Measurements from ENCODE around the gene FRMD3.

FRMD3 gene

DNA sequence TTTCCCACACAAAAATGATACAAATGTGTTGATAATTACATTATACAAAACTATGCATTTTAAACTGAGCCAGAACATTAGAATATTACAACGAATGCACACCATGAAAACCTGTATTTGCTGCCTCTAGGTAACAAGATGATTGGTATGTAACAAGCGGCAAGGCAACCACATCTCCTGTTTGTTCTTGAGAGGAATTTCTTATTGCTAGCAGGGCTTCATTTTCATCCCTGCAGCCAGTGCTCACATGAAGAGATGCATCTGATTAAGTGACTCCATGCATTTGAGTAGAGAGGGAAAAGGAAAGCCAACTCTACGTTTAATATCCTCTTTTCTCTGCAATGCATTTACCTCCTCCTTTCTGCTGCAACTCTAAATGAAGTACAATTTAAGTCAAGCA, 36.6 kb downstream of the FRMD3 start:
- no peaks in the 10 kb centered on the region for H3K36me3 ChIP-seq (ENCODE audit: control insufficient read depth, insufficient read depth, low read length)
- no peak overlapping the region for H3K27ac ChIP-seq (ENCODE audit: low read depth, low read length, severe bottlenecking)
- no peaks in the 10 kb centered on the region for H3K9me3 ChIP-seq (ENCODE audit: control insufficient read depth, low read length)
- 84% methylated on average over 2 of the region's 3 CpGs; no CpG with 5 or more reads in 1 of the 2 experiments for WGBS, 2 experiments (ENCODE audit: insufficient coverage in 2 of 2)
- no peak overlapping the region for H3K4me3 ChIP-seq (ENCODE audit: extremely low read depth, insufficient read depth, low read length, poor library complexity, severe bottlenecking)
- peaks cover 3% of the 10 kb centered on the region for H3K4me1 ChIP-seq (ENCODE audit: control insufficient read depth, insufficient read depth, low read length, poor library complexity, severe bottlenecking)

DNA sequence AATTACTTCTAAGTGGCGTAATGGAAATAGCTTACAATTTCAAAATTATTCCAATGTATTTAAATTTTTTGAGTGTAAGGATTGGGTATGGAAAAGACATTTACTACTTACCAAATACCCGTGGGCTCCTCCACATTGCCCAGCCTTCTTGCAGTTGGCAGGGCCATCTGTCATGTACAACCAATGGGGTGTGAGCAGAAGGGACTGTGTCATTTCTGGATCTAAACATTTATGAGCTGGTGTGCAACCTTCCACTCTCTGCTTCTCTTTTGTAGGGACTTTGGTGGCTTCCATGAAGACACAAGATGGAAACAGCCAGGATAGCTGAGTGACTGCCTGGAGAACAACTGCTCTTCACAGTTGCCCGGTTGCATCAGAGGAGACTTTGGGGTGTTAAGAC, 40.8 kb downstream of the FRMD3 start:
- Histone ChIP-seq H3K4me3 (ENCODE audit: extremely low read depth, insufficient read depth, low read length, poor library complexity, severe bottlenecking) (no peak overlapping the region), H3K9me3 (ENCODE audit: control insufficient read depth, low read length) (no peaks in the 10 kb centered on the region), H3K27ac (ENCODE audit: low read depth, low read length, severe bottlenecking) (no peak overlapping the region), H3K4me1 (ENCODE audit: control insufficient read depth, insufficient read depth, low read length, poor library complexity, severe bottlenecking) (peaks cover 3% of the 10 kb centered on the region), H3K36me3 (ENCODE audit: control insufficient read depth, insufficient read depth, low read length) (no peaks in the 10 kb centered on the region)
- 88% methylated on average over 1 of the region's 3 CpGs for WGBS, 2 experiments (ENCODE audit: insufficient coverage in 2 of 2)

DNA sequence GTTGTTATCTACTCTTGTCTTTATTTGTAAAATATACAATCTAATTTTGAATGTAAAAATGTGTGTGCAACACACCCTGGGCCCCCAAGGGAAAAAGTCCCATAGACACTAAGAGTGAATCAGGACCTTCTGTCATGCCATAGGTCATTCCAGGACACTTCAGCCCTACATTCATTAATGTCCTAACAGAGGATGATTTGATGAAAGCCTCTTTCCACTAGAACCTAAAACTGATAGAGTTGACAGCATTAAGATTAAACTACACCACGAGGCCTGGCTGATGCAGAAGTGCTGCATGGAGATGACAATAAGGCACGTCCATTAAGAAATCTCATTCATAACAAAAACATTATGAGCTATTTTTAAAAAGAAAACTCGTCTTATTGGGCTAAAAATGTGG, 46.2 kb downstream of the FRMD3 start:
- no peak overlapping the region for H3K4me3 ChIP-seq (ENCODE audit: extremely low read depth, insufficient read depth, low read length, poor library complexity, severe bottlenecking)
- H3K27ac ChIP-seq (ENCODE audit: low read depth, low read length, severe bottlenecking) = no peak overlapping the region
- whole genome bisulfite sequencing, 2 experiments (ENCODE audit: insufficient coverage in 2 of 2) = 92% methylated on average over 2 of the region's 3 CpGs; no CpG with 5 or more reads in 1 of the 2 experiments
- H3K36me3 ChIP-seq (ENCODE audit: control insufficient read depth, insufficient read depth, low read length) = no peaks in the 10 kb centered on the region
- H3K9me3 ChIP-seq (ENCODE audit: control insufficient read depth, low read length) = no peaks in the 10 kb centered on the region
- H3K4me1 ChIP-seq (ENCODE audit: control insufficient read depth, insufficient read depth, low read length, poor library complexity, severe bottlenecking) = no peaks in the 10 kb centered on the region

DNA sequence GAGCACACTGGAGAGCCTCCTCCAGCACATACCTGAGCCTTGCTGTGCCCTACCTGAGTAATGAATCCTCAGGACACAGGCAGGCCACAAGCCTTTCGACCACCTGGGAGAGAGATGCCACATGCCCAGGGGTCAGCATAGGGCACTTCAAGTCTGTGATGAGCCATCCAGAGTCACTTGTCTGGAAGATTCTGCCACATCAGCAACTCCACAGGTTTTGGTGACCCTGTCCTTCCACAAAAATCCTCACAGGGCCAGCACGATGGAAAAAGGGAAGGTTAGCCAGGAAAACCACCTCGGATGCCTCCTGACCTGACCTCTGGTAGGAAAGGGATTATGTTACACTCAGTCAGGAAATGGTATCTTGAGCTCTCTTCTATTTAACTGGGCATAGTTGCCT, 46.8 kb downstream of the FRMD3 start:
- no peaks in the 10 kb centered on the region for H3K36me3 ChIP-seq (ENCODE audit: control insufficient read depth, insufficient read depth, low read length)
- no peak overlapping the region for H3K4me3 ChIP-seq (ENCODE audit: extremely low read depth, insufficient read depth, low read length, poor library complexity, severe bottlenecking)
- no peak overlapping the region for H3K27ac ChIP-seq (ENCODE audit: low read depth, low read length, severe bottlenecking)
- H3K4me1 ChIP-seq (ENCODE audit: control insufficient read depth, insufficient read depth, low read length, poor library complexity, severe bottlenecking) = no peaks in the 10 kb centered on the region
- H3K9me3 ChIP-seq (ENCODE audit: control insufficient read depth, low read length) = no peaks in the 10 kb centered on the region
- 73 to 88% methylated on average over 2 to 3 of the region's 3 CpGs for WGBS, 2 experiments (ENCODE audit: insufficient coverage in 2 of 2)

DNA sequence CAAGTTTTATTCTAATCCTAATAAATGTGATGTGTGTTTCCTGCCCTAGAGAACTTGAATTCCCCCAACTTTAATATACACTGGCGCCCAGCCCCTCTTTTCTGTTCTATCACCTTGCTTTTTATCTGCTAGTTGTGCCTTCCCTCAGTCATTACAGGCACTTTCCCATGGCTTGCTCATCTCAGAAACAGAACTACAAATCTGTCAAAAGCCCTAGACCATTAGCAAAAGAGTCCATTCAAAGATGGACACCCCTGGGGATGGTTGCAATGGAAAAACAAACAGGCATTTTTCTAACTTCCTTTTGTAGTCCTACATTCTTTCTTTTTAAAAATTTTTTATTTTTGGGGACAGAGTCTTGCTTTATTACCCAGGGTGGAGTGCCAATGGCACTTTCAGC, 48.2 kb downstream of the FRMD3 start:
- Histone ChIP-seq H3K36me3 (ENCODE audit: control insufficient read depth, insufficient read depth, low read length) (no peaks in the 10 kb centered on the region), H3K9me3 (ENCODE audit: control insufficient read depth, low read length) (no peaks in the 10 kb centered on the region), H3K27ac (ENCODE audit: low read depth, low read length, severe bottlenecking) (no peak overlapping the region), H3K4me1 (ENCODE audit: control insufficient read depth, insufficient read depth, low read length, poor library complexity, severe bottlenecking) (no peaks in the 10 kb centered on the region), H3K4me3 (ENCODE audit: extremely low read depth, insufficient read depth, low read length, poor library complexity, severe bottlenecking) (no peak overlapping the region)
- 100% methylated on average over 1 of the region's 1 CpG for WGBS, 2 experiments (ENCODE audit: insufficient coverage in 2 of 2)

DNA sequence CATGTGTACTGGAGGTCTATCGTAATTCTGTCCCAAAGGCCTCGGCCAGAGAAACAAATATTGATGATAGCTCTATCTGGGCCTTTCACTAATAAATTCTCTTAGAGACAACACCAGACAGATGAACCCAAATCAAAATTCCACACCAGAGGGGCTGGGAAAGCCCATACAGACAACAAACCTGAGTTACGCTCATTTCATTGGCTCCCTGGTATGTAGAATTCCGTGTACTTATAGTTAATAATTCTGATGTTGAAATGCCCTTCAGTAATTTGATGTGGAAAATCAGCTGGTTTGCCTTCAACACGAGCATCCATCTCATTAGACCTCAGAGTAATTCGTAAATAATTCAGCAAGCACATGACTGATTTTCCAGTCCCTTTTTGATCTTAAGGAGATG, 53.2 kb downstream of the FRMD3 start:
- Histone ChIP-seq H3K4me3 (ENCODE audit: extremely low read depth, insufficient read depth, low read length, poor library complexity, severe bottlenecking) (no peak overlapping the region), H3K27ac (ENCODE audit: low read depth, low read length, severe bottlenecking) (no peak overlapping the region), H3K36me3 (ENCODE audit: control insufficient read depth, insufficient read depth, low read length) (no peaks in the 10 kb centered on the region), H3K4me1 (ENCODE audit: control insufficient read depth, insufficient read depth, low read length, poor library complexity, severe bottlenecking) (no peaks in the 10 kb centered on the region), H3K9me3 (ENCODE audit: control insufficient read depth, low read length) (peaks cover 1% of the 10 kb centered on the region)
- WGBS, 2 experiments (ENCODE audit: insufficient coverage in 2 of 2) = 76 to 87% methylated on average over 4 of the region's 6 CpGs

DNA sequence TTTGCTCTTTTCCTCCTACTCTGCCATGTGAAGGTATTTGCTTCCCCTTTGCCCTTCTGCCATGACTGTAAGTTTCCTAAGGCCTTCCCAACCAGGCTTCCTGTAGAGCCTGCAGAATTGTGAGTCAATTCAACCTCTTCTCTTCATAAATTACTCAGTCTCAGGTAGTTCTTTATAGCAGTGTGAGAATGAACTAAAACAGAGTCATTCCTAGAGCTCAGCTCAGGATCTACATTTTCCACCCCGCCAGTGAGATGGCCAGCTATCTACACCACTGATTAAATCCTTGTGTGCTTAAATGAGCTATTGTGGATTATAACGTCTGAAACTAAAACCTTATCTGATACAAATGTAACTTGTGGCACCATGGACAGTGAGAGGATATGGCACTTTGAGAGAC, 55.0 kb downstream of the FRMD3 start:
- Histone ChIP-seq H3K36me3 (ENCODE audit: control insufficient read depth, insufficient read depth, low read length) (no peaks in the 10 kb centered on the region), H3K4me3 (ENCODE audit: extremely low read depth, insufficient read depth, low read length, poor library complexity, severe bottlenecking) (no peak overlapping the region), H3K27ac (ENCODE audit: low read depth, low read length, severe bottlenecking) (no peak overlapping the region), H3K4me1 (ENCODE audit: control insufficient read depth, insufficient read depth, low read length, poor library complexity, severe bottlenecking) (peaks cover 1% of the 10 kb centered on the region), H3K9me3 (ENCODE audit: control insufficient read depth, low read length) (peaks cover 4% of the 10 kb centered on the region)
- 100% methylated on average over 1 of the region's 2 CpGs; no CpG with 5 or more reads in 1 of the 2 experiments for WGBS, 2 experiments (ENCODE audit: insufficient coverage in 2 of 2)

DNA sequence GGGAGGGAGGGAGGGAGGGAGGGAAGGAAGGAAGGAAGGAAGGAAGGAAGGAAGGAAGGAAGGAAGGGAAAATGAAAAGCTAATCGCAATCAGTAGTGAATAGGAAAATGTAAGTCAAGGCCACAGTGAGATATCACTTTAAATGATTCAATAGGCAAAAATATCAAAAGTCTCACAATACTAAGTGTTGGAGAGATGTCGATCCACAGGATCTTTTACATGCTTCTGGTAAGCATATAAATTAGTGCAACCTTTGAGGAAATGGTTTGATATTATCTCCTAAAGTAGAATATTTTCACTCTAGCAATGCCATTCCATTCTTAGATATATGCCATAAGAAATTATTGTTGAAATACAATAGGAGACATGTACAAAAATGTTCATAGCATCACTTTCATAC, 58.4 kb downstream of the FRMD3 start:
- WGBS, 2 experiments (ENCODE audit: insufficient coverage in 2 of 2) = 100% methylated on average over 1 of the region's 2 CpGs; no CpG with 5 or more reads in 1 of the 2 experiments
- Histone ChIP-seq H3K4me1 (ENCODE audit: control insufficient read depth, insufficient read depth, low read length, poor library complexity, severe bottlenecking) (peaks cover 16% of the 10 kb centered on the region), H3K4me3 (ENCODE audit: extremely low read depth, insufficient read depth, low read length, poor library complexity, severe bottlenecking) (no peak overlapping the region), H3K27ac (ENCODE audit: low read depth, low read length, severe bottlenecking) (no peak overlapping the region), H3K36me3 (ENCODE audit: control insufficient read depth, insufficient read depth, low read length) (no peaks in the 10 kb centered on the region), H3K9me3 (ENCODE audit: control insufficient read depth, low read length) (peaks cover 4% of the 10 kb centered on the region)

DNA sequence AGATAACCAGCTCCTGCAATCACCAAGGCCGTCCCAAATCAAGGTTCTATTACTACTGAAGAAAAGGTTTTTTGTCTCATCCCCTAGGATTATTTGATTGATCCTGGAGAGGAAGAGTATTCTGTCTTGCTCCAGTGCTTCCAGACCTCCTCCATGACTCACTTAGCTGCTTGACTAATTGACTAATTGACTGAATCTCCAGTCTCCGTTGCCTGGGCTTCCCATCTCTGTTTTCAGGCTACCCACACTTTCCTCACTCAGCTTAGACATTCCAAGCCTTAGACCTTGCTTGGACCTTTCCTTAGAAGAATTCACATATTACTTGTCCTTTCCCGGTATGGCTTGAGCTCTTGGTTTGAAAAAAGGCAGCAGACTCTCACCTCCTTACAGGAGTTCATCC, 60.6 kb downstream of the FRMD3 start:
- WGBS, 2 experiments (ENCODE audit: insufficient coverage in 2 of 2) = 54 to 79% methylated on average over 2 of the region's 3 CpGs
- Histone ChIP-seq H3K36me3 (ENCODE audit: control insufficient read depth, insufficient read depth, low read length) (no peaks in the 10 kb centered on the region), H3K27ac (ENCODE audit: low read depth, low read length, severe bottlenecking) (peak overlapping the region; percentile 6), H3K9me3 (ENCODE audit: control insufficient read depth, low read length) (peaks cover 4% of the 10 kb centered on the region), H3K4me1 (ENCODE audit: control insufficient read depth, insufficient read depth, low read length, poor library complexity, severe bottlenecking) (peaks cover 19% of the 10 kb centered on the region), H3K4me3 (ENCODE audit: extremely low read depth, insufficient read depth, low read length, poor library complexity, severe bottlenecking) (no peak overlapping the region)

DNA sequence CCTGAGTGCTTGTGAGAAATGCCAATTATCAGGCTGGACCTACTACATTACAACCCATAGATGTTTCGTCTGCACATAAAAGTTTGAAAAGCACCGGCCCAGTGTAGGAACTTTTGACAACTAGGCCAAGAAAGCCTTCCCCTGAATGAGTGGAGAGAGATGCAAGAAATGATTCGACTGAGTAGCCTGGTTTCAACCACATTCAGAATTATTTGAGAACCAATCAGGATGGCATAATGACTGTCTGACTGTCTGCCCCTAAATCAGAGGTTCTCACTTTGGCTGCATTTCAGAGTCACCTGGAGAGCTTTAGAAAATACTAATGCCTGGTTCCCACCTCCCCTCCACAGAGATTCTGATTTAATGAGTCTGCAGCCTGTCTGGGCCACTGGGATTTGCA, 61.1 kb downstream of the FRMD3 start:
- no peaks in the 10 kb centered on the region for H3K36me3 ChIP-seq (ENCODE audit: control insufficient read depth, insufficient read depth, low read length)
- H3K9me3 ChIP-seq (ENCODE audit: control insufficient read depth, low read length) = peaks cover 4% of the 10 kb centered on the region
- peaks cover 23% of the 10 kb centered on the region for H3K4me1 ChIP-seq (ENCODE audit: control insufficient read depth, insufficient read depth, low read length, poor library complexity, severe bottlenecking)
- 88 to 100% methylated on average over 2 to 3 of the region's 3 CpGs for WGBS, 2 experiments (ENCODE audit: insufficient coverage in 2 of 2)
- H3K4me3 ChIP-seq (ENCODE audit: extremely low read depth, insufficient read depth, low read length, poor library complexity, severe bottlenecking) = no peak overlapping the region
- H3K27ac ChIP-seq (ENCODE audit: low read depth, low read length, severe bottlenecking) = no peak overlapping the region

DNA sequence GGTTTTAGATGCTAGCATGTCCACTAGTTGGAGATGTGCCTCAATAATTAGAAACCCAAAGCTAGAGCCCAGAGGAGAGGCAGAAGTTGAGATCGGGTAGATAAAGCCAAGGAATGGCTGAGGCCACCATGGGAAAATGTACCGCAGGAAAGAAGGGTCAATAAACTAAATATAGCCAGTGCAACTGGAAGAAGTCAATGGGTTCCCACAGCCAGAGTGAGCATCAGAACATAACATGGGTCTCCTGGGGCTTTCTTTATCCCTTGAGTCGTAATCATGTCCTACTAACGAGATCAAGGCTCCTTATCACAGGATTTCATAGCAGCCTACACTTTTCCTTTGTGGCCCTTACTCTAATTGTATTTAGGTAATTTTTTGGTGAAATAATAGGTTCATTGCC, 61.7 kb downstream of the FRMD3 start:
- no peak overlapping the region for H3K4me3 ChIP-seq (ENCODE audit: extremely low read depth, insufficient read depth, low read length, poor library complexity, severe bottlenecking)
- H3K4me1 ChIP-seq (ENCODE audit: control insufficient read depth, insufficient read depth, low read length, poor library complexity, severe bottlenecking) = peaks cover 28% of the 10 kb centered on the region
- 78 to 97% methylated on average over 2 to 3 of the region's 4 CpGs for WGBS, 2 experiments (ENCODE audit: insufficient coverage in 2 of 2)
- no peak overlapping the region for H3K27ac ChIP-seq (ENCODE audit: low read depth, low read length, severe bottlenecking)
- H3K9me3 ChIP-seq (ENCODE audit: control insufficient read depth, low read length) = peaks cover 4% of the 10 kb centered on the region
- no peaks in the 10 kb centered on the region for H3K36me3 ChIP-seq (ENCODE audit: control insufficient read depth, insufficient read depth, low read length)

All from mesodermal cell (in vitro differentiated cells).